Non-pigmented ciliary epithelial cell (primary cell): Measurements from ENCODE around the gene IFNL2.

Source experiments
- DNase-seq: peaks from one replicate; pipeline ENCODE4 v3.0.0-alpha.2; 2010; ENCODE audit warnings: low read depth

IFNL2 gene

GRCh38 chr19:39318690-39319089, 50.5 kb downstream of the IFNL2 start:
- DNase-seq = no peak

- DNase-seq = no peak
Observed at GRCh38 chr19:39319098-39319891, 51.1 kb downstream of the IFNL2 start.
